Stimulated activated memory B cell treated with anti-CD40 and anti-IgM and Interleukin-4, amounts not matched to agents 10 μg/mL and 1 μg/mL and 100 μg/mL, for 72 hours (primary cell): ENCODE results near the gene GNAI1.

Experiments
- ATAC-seq: fragments of 150-1000 bp; cut with Tn5 transposase; 2 replicates; pipeline ENCODE4 v1.10.0; 2021
- H3K27ac Mint-ChIP-seq: one replicate; pipeline ENCODE4 v1.8.0; 2022; ENCODE audit warnings: mild to moderate bottlenecking, mixed read lengths
- H3K27me3 Mint-ChIP-seq: one replicate; pipeline ENCODE4 v1.8.0; 2022; ENCODE audit warnings: mixed read lengths
- H3K36me3 Mint-ChIP-seq: one replicate; pipeline ENCODE4 v1.8.0; 2022; ENCODE audit warnings: mixed read lengths
- H3K4me1 Mint-ChIP-seq: one replicate; pipeline ENCODE4 v1.8.0; 2022; ENCODE audit warnings: mixed read lengths
- H3K4me3 Mint-ChIP-seq: one replicate; pipeline ENCODE4 v1.8.0; 2022; ENCODE audit warnings: mild to moderate bottlenecking, moderate library complexity, mixed read lengths
- H3K9me3 Mint-ChIP-seq: one replicate; pipeline ENCODE4 v1.8.0; 2022; ENCODE audit warnings: mixed read lengths

Gene GNAI1

GRCh38 chr7:80206763-80207162 lies 72.1 kb downstream of the GNAI1 start:
- Mint-ChIP-seq H3K4me1 (no peaks in the 10 kb centered on the region), H3K27me3 (no peaks in the 10 kb centered on the region), H3K36me3 (no peaks in the 10 kb centered on the region), H3K9me3 (no peaks in the 10 kb centered on the region), H3K4me3 (no peak overlapping the region), H3K27ac (no peak overlapping the region)
- ATAC-seq = no peak

GRCh38 chr7:80207501-80207900 lies 72.9 kb downstream of the GNAI1 start:
- H3K4me1 Mint-ChIP-seq = no peaks in the 10 kb centered on the region
- H3K4me3 Mint-ChIP-seq = no peak overlapping the region
- ATAC-seq = no peak
- H3K9me3 Mint-ChIP-seq = no peaks in the 10 kb centered on the region
- no peak overlapping the region for H3K27ac Mint-ChIP-seq
- no peaks in the 10 kb centered on the region for H3K36me3 Mint-ChIP-seq
- H3K27me3 Mint-ChIP-seq = no peaks in the 10 kb centered on the region

DNA sequence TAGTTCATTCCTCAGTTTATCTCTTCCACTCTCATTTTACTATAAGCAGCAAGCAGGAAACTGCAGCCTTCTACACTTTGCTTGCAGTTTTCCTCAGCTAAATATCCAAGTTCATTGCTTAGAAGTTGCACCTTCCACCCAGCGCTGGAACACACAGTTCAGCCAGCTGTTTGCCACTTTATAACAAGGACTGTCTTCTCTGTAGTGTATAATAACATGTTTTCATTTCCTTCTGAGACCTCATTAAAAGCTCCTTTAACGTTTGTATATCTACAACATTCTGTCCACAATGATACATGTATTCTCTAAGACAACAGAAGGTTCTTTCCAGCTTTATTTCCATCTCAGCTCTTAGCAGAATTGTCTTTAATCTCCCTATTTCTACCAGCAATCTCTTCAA lies 74.1 kb downstream of the GNAI1 start:
- Mint-ChIP-seq H3K27me3 (no peaks in the 10 kb centered on the region), H3K27ac (no peak overlapping the region), H3K4me1 (no peaks in the 10 kb centered on the region), H3K4me3 (no peak overlapping the region), H3K36me3 (no peaks in the 10 kb centered on the region), H3K9me3 (no peaks in the 10 kb centered on the region)
- no peak for ATAC-seq

GRCh38 chr7:80210400-80210799 lies 75.8 kb downstream of the GNAI1 start:
- Mint-ChIP-seq H3K27me3 (no peaks in the 10 kb centered on the region), H3K27ac (no peak overlapping the region), H3K4me3 (no peak overlapping the region), H3K4me1 (no peaks in the 10 kb centered on the region), H3K9me3 (no peaks in the 10 kb centered on the region), H3K36me3 (no peaks in the 10 kb centered on the region)
- ATAC-seq = no peak

GRCh38 chr7:80213814-80214213 lies 79.2 kb downstream of the GNAI1 start:
- H3K27me3 Mint-ChIP-seq = no peaks in the 10 kb centered on the region

DNA sequence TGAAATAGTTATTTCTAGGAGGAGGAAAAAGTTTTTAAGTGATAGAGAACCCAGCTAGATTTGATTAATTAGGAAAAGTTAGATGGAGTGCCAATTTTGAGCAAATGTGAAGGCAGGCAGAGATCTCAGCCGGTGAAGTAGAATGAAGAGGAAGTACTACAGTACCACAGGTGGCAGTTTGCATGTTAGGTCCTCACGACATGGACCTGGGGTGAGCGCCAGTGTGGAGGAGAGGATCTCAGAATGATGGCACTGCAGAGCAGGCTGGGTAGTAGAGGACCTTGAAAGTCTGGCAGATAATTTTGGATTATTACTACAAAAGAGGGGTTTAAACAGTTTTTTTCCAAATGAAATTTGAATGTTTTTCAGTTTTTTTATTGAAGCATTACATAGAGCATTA lies 81.1 kb downstream of the GNAI1 start:
- no peaks in the 10 kb centered on the region for H3K4me1 Mint-ChIP-seq
- H3K9me3 Mint-ChIP-seq = peaks cover under 1% of the 10 kb centered on the region
- no peak for ATAC-seq
- H3K27ac Mint-ChIP-seq = no peak overlapping the region
- no peaks in the 10 kb centered on the region for H3K36me3 Mint-ChIP-seq
- H3K4me3 Mint-ChIP-seq = no peak overlapping the region
- no peaks in the 10 kb centered on the region for H3K27me3 Mint-ChIP-seq

More at GRCh38 chr7:80213814-80214213, 79.2 kb downstream of the GNAI1 start:
- Mint-ChIP-seq H3K4me1 (no peaks in the 10 kb centered on the region), H3K36me3 (no peaks in the 10 kb centered on the region), H3K27ac (no peak overlapping the region), H3K9me3 (no peaks in the 10 kb centered on the region), H3K4me3 (no peak overlapping the region)
- ATAC-seq = no peak

GRCh38 chr7:80216996-80217842 lies 82.6 kb downstream of the GNAI1 start:
- H3K27ac Mint-ChIP-seq = no peak overlapping the region

DNA sequence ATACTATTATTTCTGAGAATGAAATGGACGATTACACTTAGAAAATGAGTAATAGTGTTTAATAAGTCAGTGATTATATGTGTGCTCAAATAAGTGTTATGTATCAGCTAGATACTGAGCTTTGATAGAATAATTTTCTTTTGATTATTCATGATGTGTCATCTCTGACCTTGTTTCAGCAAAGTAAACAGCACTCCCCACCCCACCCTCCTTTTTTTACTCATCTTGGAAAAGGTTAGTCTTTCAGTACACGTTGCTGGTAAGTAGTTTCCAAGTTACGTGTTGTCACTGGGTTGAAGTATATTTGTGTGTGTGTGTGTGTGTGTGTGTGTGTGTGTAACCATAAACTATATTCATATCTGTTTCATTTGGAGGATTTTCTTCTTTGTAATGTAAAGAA lies 84.1 kb downstream of the GNAI1 start:
- ATAC-seq = no peak
- H3K27ac Mint-ChIP-seq = no peak overlapping the region
- no peak overlapping the region for H3K4me3 Mint-ChIP-seq
- H3K4me1 Mint-ChIP-seq = no peaks in the 10 kb centered on the region
- no peaks in the 10 kb centered on the region for H3K36me3 Mint-ChIP-seq
- no peaks in the 10 kb centered on the region for H3K27me3 Mint-ChIP-seq
- peaks cover 2% of the 10 kb centered on the region for H3K9me3 Mint-ChIP-seq

More at GRCh38 chr7:80216996-80217842, 82.6 kb downstream of the GNAI1 start:
- H3K4me3 Mint-ChIP-seq = no peak overlapping the region
- no peaks in the 10 kb centered on the region for H3K27me3 Mint-ChIP-seq
- H3K36me3 Mint-ChIP-seq = no peaks in the 10 kb centered on the region
- H3K4me1 Mint-ChIP-seq = no peaks in the 10 kb centered on the region
- peaks cover 2% of the 10 kb centered on the region for H3K9me3 Mint-ChIP-seq
- ATAC-seq = no peak

DNA sequence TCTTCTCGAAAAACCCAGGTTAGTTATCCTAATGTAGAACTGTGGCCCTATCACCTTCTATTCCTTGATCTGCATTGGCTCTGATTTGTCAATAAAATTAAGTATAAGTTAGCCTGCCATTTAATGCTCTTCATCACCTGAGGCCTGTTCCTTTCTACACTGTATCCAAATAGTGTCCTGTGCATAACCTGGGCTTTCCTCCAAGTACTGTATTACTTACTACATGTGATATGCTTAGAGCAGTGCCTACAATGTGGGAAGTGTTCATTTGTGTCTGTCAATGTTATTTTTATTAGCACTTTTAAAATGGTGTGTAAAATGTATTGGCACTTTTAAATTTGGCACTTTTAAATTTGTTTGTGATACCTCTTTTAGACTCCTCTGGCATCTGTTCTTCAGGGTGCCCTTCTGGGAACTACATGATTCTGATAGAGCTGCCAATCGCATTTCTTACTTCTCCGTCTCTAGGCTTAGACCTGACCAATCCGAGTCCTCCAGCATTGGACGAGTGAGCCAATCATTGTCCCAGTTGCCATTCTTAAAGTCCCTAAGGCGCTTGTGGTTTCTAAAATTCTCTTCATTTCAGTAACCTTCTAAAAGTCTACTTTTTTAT lies 85.5 kb downstream of the GNAI1 start:
- H3K9me3 Mint-ChIP-seq = peaks cover 2% of the 10 kb centered on the region
- no peak overlapping the region for H3K27ac Mint-ChIP-seq
- H3K4me3 Mint-ChIP-seq = no peak overlapping the region
- no peaks in the 10 kb centered on the region for H3K4me1 Mint-ChIP-seq
- no peak for ATAC-seq
- H3K36me3 Mint-ChIP-seq = no peaks in the 10 kb centered on the region
- H3K27me3 Mint-ChIP-seq = no peaks in the 10 kb centered on the region

GRCh38 chr7:80224415-80224814 lies 89.8 kb downstream of the GNAI1 start:
- no peaks in the 10 kb centered on the region for H3K27me3 Mint-ChIP-seq
- H3K9me3 Mint-ChIP-seq = peaks cover 2% of the 10 kb centered on the region
- no peak for ATAC-seq
- H3K27ac Mint-ChIP-seq = no peak overlapping the region
- no peaks in the 10 kb centered on the region for H3K4me1 Mint-ChIP-seq
- H3K4me3 Mint-ChIP-seq = no peak overlapping the region
- no peaks in the 10 kb centered on the region for H3K36me3 Mint-ChIP-seq

DNA sequence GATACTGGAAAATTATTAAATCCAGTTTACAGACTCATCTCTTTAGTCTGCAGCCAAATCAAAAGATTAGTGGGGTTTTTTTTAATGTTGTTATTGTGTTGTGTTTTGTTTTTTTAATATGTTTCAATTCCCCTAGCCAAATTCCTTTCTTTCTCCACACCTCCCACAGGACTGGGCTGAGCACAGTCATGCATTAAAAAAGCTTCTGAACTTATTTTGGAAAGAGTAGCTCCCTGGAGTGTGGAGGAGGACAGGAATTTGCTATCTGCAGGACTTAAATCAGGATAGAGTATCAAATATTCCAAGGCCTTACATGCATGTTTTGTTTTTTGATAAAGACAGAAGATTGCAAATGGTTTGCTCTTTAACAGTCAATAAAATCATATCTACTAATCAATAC lies 90.7 kb downstream of the GNAI1 start:
- no peak overlapping the region for H3K27ac Mint-ChIP-seq
- peaks cover 2% of the 10 kb centered on the region for H3K9me3 Mint-ChIP-seq
- no peaks in the 10 kb centered on the region for H3K27me3 Mint-ChIP-seq
- no peaks in the 10 kb centered on the region for H3K36me3 Mint-ChIP-seq
- no peak for ATAC-seq
- no peaks in the 10 kb centered on the region for H3K4me1 Mint-ChIP-seq
- H3K4me3 Mint-ChIP-seq = no peak overlapping the region

GRCh38 chr7:80226629-80227028 lies 92.0 kb downstream of the GNAI1 start:
- no peak for ATAC-seq
- Mint-ChIP-seq H3K9me3 (no peaks in the 10 kb centered on the region), H3K27ac (no peak overlapping the region), H3K27me3 (no peaks in the 10 kb centered on the region), H3K4me1 (no peaks in the 10 kb centered on the region), H3K36me3 (no peaks in the 10 kb centered on the region), H3K4me3 (no peak overlapping the region)

GRCh38 chr7:80230327-80230726 lies 95.7 kb downstream of the GNAI1 start:
- Mint-ChIP-seq H3K27me3 (no peaks in the 10 kb centered on the region), H3K9me3 (no peaks in the 10 kb centered on the region), H3K4me1 (no peaks in the 10 kb centered on the region), H3K36me3 (no peaks in the 10 kb centered on the region), H3K27ac (no peak overlapping the region), H3K4me3 (no peak overlapping the region)
- no peak for ATAC-seq

DNA sequence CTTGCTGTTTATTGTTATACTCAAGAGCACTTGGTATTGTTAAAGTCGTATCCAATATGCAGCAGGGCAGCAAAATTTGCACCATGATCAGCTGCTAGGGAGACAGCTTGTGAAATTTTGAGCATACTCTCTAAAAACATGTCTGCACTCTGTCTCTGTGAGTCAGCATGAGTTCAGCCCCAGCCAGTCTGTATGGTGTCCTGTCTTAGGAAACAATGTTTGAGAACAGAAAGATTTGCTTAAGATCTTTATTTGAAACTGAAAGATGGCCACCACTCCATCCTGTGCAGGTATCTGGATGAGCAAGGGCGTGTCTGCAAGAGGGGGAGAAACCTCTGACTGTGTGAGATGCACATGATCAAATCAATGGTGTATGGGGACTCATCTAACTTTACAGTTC lies 97.1 kb downstream of the GNAI1 start:
- H3K9me3 Mint-ChIP-seq = no peaks in the 10 kb centered on the region
- H3K4me1 Mint-ChIP-seq = no peaks in the 10 kb centered on the region
- ATAC-seq = no peak
- H3K27me3 Mint-ChIP-seq = no peaks in the 10 kb centered on the region
- no peak overlapping the region for H3K27ac Mint-ChIP-seq
- no peak overlapping the region for H3K4me3 Mint-ChIP-seq
- no peaks in the 10 kb centered on the region for H3K36me3 Mint-ChIP-seq

DNA sequence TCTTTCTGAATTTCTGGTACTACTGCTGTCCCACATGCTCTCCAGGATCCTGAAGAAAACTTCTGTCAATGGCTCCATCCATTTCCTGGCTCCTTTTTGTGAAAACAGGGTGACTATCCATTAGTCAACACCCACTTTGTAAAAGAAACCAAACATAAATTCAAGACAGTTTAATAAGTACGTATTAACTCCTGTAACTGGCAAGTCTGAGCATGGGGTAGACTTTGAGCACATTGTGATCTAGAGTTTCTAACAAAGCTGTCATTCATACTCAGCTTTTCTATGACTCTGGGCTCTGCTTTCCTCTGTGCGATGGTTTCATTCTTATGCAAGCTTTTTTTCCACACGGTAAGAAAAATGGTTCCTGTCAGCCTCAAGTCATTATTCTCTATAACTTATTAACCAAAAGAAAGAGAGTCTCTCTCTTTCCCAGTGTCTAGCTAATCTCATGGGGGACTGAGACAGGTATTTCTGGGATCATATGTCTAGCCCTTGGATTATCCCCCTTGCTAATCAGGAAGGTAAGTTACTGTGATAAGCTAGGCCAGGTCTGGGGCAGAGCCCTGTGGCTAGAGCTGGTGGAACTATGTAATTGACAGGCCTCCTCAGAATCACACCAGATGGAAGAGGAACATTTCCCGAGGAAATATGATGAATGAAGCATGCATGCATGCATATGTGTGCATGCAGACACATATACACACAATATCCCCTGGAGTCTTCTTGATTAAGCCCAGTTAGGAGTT lies 98.5 kb downstream of the GNAI1 start:
- Mint-ChIP-seq H3K27me3 (no peaks in the 10 kb centered on the region), H3K4me3 (no peak overlapping the region), H3K9me3 (peaks cover 3% of the 10 kb centered on the region), H3K4me1 (no peaks in the 10 kb centered on the region), H3K36me3 (no peaks in the 10 kb centered on the region), H3K27ac (no peak overlapping the region)
- no peak for ATAC-seq
